GM12872 (cell line): ENCODE results near the gene KLHL14.

Experiments used
- TF ChIP-seq, protein P1 (sequence below): IDR thresholded peaks from 3 replicates; pipeline ENCODE4 v1.5.1; 2011; ENCODE audit warnings: low read depth, mild to moderate bottlenecking, low read length, moderate library complexity; ENCODE audit not compliant: insufficient read depth

Gene KLHL14

DNA sequence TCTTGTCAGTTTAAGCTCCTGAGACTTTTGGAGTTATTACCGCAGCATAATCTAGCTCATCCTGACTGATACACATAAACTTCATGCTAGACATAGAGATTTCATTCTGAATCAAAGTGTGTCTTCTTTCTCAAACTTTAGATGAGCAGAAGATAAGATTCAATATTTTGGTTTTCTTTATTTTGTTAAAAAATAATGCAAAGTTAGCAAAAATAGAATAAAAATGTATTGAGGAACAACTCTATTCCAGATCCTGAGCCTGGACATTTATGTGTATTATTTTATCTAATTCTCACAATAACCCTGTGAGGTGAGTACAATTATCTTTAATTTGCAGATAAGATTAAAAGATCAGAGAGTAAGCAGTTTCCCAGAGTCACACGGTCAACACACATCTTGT, 38.4 kb downstream of the KLHL14 start:
- TF ChIP-seq, protein P1, sequence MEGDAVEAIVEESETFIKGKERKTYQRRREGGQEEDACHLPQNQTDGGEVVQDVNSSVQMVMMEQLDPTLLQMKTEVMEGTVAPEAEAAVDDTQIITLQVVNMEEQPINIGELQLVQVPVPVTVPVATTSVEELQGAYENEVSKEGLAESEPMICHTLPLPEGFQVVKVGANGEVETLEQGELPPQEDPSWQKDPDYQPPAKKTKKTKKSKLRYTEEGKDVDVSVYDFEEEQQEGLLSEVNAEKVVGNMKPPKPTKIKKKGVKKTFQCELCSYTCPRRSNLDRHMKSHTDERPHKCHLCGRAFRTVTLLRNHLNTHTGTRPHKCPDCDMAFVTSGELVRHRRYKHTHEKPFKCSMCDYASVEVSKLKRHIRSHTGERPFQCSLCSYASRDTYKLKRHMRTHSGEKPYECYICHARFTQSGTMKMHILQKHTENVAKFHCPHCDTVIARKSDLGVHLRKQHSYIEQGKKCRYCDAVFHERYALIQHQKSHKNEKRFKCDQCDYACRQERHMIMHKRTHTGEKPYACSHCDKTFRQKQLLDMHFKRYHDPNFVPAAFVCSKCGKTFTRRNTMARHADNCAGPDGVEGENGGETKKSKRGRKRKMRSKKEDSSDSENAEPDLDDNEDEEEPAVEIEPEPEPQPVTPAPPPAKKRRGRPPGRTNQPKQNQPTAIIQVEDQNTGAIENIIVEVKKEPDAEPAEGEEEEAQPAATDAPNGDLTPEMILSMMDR, result no peak

DNA sequence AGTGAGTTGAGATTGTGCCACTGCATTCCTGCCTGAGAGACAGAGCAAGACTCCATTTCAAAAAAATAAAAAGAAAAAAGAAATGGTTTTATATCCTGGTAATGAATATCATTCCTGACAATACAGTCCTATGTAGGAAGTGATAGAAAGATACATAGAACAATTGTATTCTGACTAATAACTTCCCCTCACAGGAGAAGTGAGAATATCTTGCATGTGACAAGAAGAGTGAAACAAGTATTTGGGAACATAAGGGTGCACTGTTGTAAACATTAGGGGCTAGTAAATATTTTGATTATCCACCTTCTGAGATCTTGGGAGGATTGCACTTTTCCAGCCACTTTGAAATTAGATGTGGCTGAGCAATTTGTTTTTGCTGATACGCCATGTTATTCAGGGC, 40.7 kb downstream of the KLHL14 start:
- TF ChIP-seq, protein P1, result no peak

DNA sequence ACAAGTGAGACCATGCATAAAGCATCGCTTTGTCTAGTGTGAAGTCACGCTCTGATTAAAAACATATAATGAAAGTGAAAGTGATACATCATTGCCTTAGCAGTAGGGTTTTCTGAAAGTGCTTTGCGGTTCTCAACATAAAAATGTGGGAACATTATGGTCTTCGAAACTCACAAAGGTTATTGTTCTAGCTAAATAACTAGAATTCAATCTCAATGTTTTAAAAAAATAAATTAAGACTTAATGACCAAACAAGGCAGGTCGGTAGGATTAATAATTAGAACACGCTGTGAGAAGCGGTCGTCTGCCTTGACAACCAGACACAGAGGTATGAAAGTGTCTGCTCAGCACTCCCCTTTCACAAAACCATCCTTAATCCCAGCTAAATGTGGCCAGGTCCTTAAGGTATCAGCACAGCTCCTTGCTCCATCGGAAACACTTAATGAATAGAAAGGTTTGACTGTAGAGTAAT, 42.2 kb downstream of the KLHL14 start:
- TF ChIP-seq, protein P1, result no peak

DNA sequence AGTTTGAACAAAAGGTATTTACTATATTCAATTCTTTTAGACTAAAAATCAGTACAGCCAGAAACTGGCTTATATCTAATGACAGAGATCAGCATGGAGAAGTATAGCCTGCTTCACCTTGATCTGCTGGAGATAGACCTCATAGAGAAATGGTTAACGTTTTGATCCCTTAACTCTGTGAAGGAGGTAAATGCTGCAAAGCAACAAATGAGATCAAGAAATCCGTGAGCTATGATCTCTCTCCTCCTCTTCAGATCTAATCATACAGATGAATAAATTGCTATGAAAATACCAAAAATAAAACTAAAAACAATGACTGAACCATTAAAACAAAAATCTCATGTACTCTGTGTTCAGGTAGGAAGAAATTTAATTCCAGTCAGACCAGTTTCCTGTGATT, 42.8 kb downstream of the KLHL14 start:
- TF ChIP-seq, protein P1, result no peak

DNA sequence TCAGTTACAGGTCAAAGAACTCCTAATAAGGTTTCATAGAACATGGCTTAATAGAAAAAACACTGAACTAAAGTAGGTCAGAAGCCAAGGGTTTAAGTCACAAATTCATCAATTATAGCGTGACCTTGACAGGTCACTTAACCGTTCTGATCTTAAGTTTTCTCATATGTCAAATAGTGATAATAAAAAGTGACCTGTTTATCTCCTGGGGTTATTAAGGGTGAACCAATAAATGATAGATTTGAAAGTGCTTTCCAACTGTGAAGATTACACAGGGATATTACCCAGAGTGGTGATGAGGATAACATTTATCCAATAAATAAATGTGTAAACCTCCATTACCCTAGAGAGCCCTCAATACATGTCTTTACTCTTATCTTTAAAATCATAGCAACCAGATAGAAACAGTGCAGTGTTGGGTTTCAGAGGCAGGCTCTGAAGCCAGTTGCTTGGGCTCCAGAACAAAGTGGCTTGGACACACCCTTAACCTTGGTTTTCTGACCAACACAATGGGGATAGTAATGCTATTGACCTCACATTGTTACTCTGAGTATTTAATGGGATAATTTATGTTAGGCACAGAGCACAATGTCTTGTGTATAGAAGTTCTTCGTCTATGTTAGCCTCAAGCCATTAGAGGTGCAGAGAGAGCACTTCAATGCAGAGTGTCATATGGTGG, 48.6 kb downstream of the KLHL14 start:
- TF ChIP-seq, protein P1, result no peak

DNA sequence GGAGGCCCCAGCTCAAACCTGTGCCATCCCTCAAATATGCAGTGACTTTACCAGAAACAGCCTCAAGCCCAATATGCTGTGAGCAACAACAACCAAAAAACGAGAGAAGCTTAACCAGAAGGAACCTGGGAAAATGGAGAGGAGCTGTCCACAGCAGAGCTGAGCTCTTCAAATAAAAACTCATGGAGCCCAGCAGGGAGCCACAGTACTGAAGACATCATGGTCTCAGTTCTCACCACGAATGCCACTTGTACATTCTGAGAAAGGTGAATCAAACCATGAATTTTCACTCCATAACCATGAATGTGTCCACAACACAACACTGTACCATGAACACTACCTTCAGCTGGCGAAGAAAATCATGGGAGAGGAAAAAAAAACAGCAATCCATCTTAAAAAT, 50.5 kb downstream of the KLHL14 start:
- TF ChIP-seq, protein P1, result no peak

DNA sequence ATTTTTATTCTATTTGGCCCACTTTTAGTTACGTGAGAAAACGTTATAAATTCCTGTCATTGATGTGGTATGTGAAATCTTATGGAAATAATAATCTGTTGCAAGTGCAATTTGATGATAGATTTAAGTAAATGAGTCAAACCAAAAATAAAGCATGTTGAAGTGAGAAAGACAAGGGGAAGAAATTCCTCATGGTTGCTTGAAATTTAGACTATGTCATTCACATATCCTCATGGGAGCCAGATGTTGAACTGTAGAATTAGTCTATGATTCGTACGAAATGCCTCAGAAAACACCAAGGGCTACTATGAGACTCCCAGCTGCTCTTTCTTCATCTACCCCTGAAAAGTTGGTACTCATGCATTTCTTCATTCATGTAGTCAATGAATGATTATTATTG, 55.7 kb downstream of the KLHL14 start:
- TF ChIP-seq, protein P1, result no peak
